Measurements from ENCODE around the gene ABCG4.

- TF ChIP-seq CTCF (IDR thresholded peaks at IDR 0.05): no peak
- TF ChIP-seq POLR2A (IDR thresholded peaks at IDR 0.05): no peak
Measured at GRCh38 chr11:119167933-119168332, 19.1 kb downstream of the ABCG4 start.
